SK-N-SH (cell line): Measurements from ENCODE around the gene CDKAL1. TPM values are rescaled to one million over a fixed set of nuclear protein-coding genes. Genes with fewer than 3 reads are reported as not detected.

Source experiments
- CTCF ChIA-PET: fragments of 300-600, 350-600 bp; formaldehyde crosslinking; extraction: SDS; loops from one replicate; lab custom pipeline; 2021; lab: Yijun Ruan, JAX
- POLR2A ChIA-PET: fragments of 350-600 bp; sonication (Branson Sonifier 250); formaldehyde crosslinking; extraction: SDS; loops from one replicate; lab custom pipeline; 2020; ENCODE audit warnings: antibody characterized with exemption, inconsistent platforms; lab: Yijun Ruan, JAX
- DNase-seq: peaks from one replicate; pipeline ENCODE4 v3.0.0; 2012
- H2AFZ ChIP-seq: fragments of 200-600 bp; sonication (generic); 2 replicates; pipeline ENCODE4 v1.8.1; 2016; ENCODE audit warnings: antibody characterized with exemption, mild to moderate bottlenecking, low read depth
- H3F3A ChIP-seq: fragments of 200-600 bp; sonication (generic); replicated peaks from 2 replicates; pipeline ENCODE3; 2016; ENCODE audit warnings: antibody characterized with exemption, mild to moderate bottlenecking; ENCODE audit not compliant: insufficient read depth
- H3K27ac ChIP-seq, 2 experiments: fragments of 200-500 bp in 1 of 2; fragments of 200-600 bp in 1 of 2; sonication (Bioruptor generic) in 1 of 2; sonication (generic), shearing (Covaris generic) in 1 of 2; 2 replicates each; pipeline versions ENCODE4 v1.5.1 to v1.6.1; 2014 to 2016; ENCODE audit warnings: low read depth in 2 of 2, inconsistent platforms in 1 of 2, low read length in 1 of 2, mild to moderate bottlenecking in 1 of 2, mixed read lengths in 1 of 2
- H3K27me3 ChIP-seq: fragments of 200-600 bp; sonication (generic), shearing (Covaris generic); 2 replicates; pipeline ENCODE4 v1.6.1; 2016; ENCODE audit warnings: mixed run types; ENCODE audit not compliant: insufficient read depth
- H3K36me3 ChIP-seq, 2 experiments: fragments of 200-500 bp in 1 of 2; fragments of 200-600 bp in 1 of 2; sonication (Bioruptor generic) in 1 of 2; sonication (generic) in 1 of 2; replicated peaks in 1 of 2; 2 replicates each; pipeline versions ENCODE3 to v1.5.1; 2014 to 2016; ENCODE audit warnings: low read length in 1 of 2, mild to moderate bottlenecking in 1 of 2; ENCODE audit not compliant: insufficient read depth in 2 of 2, control insufficient read depth in 1 of 2
- H3K4me1 ChIP-seq, 2 experiments: fragments of 200-500 bp in 1 of 2; fragments of 200-600 bp in 1 of 2; sonication (Bioruptor generic) in 1 of 2; sonication (generic), shearing (Covaris generic) in 1 of 2; 2 replicates each; pipeline versions ENCODE4 v1.5.1 to v1.6.1; 2014 to 2016; ENCODE audit warnings: low read depth in 1 of 2, low read length in 1 of 2, mixed run types in 1 of 2; ENCODE audit not compliant: insufficient read depth in 2 of 2, control insufficient read depth in 1 of 2
- H3K4me2 ChIP-seq: fragments of 200-600 bp; sonication (generic), shearing (Covaris generic); 2 replicates; pipeline ENCODE4 v1.6.1; 2017; ENCODE audit warnings: mixed run types
- H3K4me3 ChIP-seq, 2 experiments: fragments of 200-500 bp in 1 of 2; fragments of 200-600 bp in 1 of 2; sonication (Bioruptor generic) in 1 of 2; sonication (generic), shearing (Covaris generic) in 1 of 2; 2 replicates each; pipeline versions ENCODE4 v1.5.1 to v1.8.1; 2014 to 2016; ENCODE audit warnings: low read depth in 2 of 2, inconsistent platforms in 1 of 2, low read length in 1 of 2, mild to moderate bottlenecking in 1 of 2, mixed read lengths in 1 of 2, moderate library complexity in 1 of 2
- H3K79me2 ChIP-seq: fragments of 200-600 bp; sonication (generic); 2 replicates; pipeline ENCODE4 v1.8.1; 2017; ENCODE audit warnings: mild to moderate bottlenecking; ENCODE audit not compliant: insufficient read depth
- H3K9ac ChIP-seq: fragments of 200-600 bp; sonication (generic); 2 replicates; pipeline ENCODE4 v1.6.1; 2017; ENCODE audit warnings: mixed run types
- H3K9me2 ChIP-seq: fragments of 200-600 bp; sonication (generic); 2 replicates; pipeline ENCODE4 v1.6.1; 2017; ENCODE audit warnings: mixed run types
- H3K9me3 ChIP-seq: fragments of 200-600 bp; sonication (generic); 2 replicates; pipeline ENCODE4 v1.6.1; 2017; ENCODE audit warnings: mixed run types, mild to moderate bottlenecking, moderate library complexity
- H4K20me1 ChIP-seq: fragments of 200-600 bp; sonication (generic); 2 replicates; pipeline ENCODE4 v1.6.1; 2017; ENCODE audit warnings: mild to moderate bottlenecking, mixed run types; ENCODE audit not compliant: insufficient read depth
- CTCF ChIP-seq: fragments of 200-600 bp; sonication (generic); IDR thresholded peaks from 2 replicates; pipeline ENCODE4 v1.6.1; 2017; ENCODE audit warnings: antibody characterized with exemption, mild to moderate bottlenecking, moderate library complexity
- ELF1 ChIP-seq: IDR thresholded peaks from 2 replicates; pipeline ENCODE4 v1.4.0; 2012
- EP300 ChIP-seq, 2 experiments: IDR thresholded peaks; 2 replicates each; pipeline versions ENCODE4 v1.4.0 to v1.6.1; 2012; ENCODE audit warnings: borderline replicate concordance in 1 of 2, low read depth in 1 of 2, low read length in 1 of 2
- FOSL2 ChIP-seq: IDR thresholded peaks from 2 replicates; pipeline ENCODE4 v1.4.0; 2012; ENCODE audit warnings: low read depth, mild to moderate bottlenecking, moderate library complexity, borderline replicate concordance
- GATA2 ChIP-seq: sonication (generic); formaldehyde crosslinking; IDR thresholded peaks from 2 replicates; pipeline ENCODE4 v1.5.0; 2020; ENCODE audit warnings: mild to moderate bottlenecking, missing genetic modification reagents
- RCOR1 ChIP-seq: fragments of 150-350 bp; IDR thresholded peaks from 2 replicates; pipeline ENCODE4 v1.6.1; 2017; ENCODE audit warnings: antibody characterized with exemption, low read length
- RXRA ChIP-seq: IDR thresholded peaks from 2 replicates; pipeline ENCODE4 v1.4.0; 2012; ENCODE audit warnings: low read depth, mild to moderate bottlenecking, borderline replicate concordance
- SMC3 ChIP-seq: IDR thresholded peaks from 2 replicates; pipeline ENCODE4 v1.6.1; 2012; ENCODE audit warnings: low read depth, low read length, improper control_type of control experiment
- YY1 ChIP-seq: IDR thresholded peaks from 2 replicates; pipeline ENCODE4 v1.4.0; 2012; ENCODE audit warnings: low read depth, mild to moderate bottlenecking
- WGBS: methylation state at CpG from one replicate; pipeline ENCODE4 v1.1.6; 2017; ENCODE audit warnings: low lambda C conversion rate; 5-methylcytosine and 5-hydroxymethylcytosine counted together
- polyA plus RNA-seq, 3 experiments: library from polyadenylated mRNA; depleted of rRNA; stranded (reverse); fragments of >200 nt; gene quantifications; 2 replicates each; pipeline ENCODE4 v1.2.3, GENCODE V29; 2012
- TF ChIP-seq, protein P1 (sequence below): IDR thresholded peaks from 2 replicates; pipeline ENCODE4 v1.6.1; 2012; ENCODE audit warnings: mild to moderate bottlenecking, low read depth, low read length, moderate library complexity
- TF ChIP-seq, protein P2 (sequence below): fragments of 150-350 bp; IDR thresholded peaks from 2 replicates; pipeline ENCODE4 v1.6.1; 2016; ENCODE audit warnings: mild to moderate bottlenecking, low read depth, low read length

CDKAL1 gene
- polyA plus RNA-seq, 1 of the 3 experiments (the other 2 are of a cell fraction): 2.6 TPM

- no peaks in the 10 kb centered on the region for H4K20me1 ChIP-seq
- WGBS: 92% methylated on average over 3 of the region's 3 CpGs
- no peaks in the 10 kb centered on the region for H3F3A ChIP-seq
- no peaks in the 10 kb centered on the region for H3K79me2 ChIP-seq
- POLR2A ChIA-PET: no interaction called here
- CTCF ChIA-PET: no interaction called here
- H3K27me3 ChIP-seq: no peaks in the 10 kb centered on the region
- no peaks in the 10 kb centered on the region for H3K9me2 ChIP-seq
- H3K4me3 ChIP-seq: no peak overlapping the region
- TF ChIP-seq FOSL2: no peak
- no peak for TF ChIP-seq RXRA
- no peak for TF ChIP-seq RCOR1
- no peak for TF ChIP-seq SMC3
- TF ChIP-seq GATA2 (CRISPR knock-in tag): no peak
- TF ChIP-seq, protein P1, sequence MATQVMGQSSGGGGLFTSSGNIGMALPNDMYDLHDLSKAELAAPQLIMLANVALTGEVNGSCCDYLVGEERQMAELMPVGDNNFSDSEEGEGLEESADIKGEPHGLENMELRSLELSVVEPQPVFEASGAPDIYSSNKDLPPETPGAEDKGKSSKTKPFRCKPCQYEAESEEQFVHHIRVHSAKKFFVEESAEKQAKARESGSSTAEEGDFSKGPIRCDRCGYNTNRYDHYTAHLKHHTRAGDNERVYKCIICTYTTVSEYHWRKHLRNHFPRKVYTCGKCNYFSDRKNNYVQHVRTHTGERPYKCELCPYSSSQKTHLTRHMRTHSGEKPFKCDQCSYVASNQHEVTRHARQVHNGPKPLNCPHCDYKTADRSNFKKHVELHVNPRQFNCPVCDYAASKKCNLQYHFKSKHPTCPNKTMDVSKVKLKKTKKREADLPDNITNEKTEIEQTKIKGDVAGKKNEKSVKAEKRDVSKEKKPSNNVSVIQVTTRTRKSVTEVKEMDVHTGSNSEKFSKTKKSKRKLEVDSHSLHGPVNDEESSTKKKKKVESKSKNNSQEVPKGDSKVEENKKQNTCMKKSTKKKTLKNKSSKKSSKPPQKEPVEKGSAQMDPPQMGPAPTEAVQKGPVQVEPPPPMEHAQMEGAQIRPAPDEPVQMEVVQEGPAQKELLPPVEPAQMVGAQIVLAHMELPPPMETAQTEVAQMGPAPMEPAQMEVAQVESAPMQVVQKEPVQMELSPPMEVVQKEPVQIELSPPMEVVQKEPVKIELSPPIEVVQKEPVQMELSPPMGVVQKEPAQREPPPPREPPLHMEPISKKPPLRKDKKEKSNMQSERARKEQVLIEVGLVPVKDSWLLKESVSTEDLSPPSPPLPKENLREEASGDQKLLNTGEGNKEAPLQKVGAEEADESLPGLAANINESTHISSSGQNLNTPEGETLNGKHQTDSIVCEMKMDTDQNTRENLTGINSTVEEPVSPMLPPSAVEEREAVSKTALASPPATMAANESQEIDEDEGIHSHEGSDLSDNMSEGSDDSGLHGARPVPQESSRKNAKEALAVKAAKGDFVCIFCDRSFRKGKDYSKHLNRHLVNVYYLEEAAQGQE: no peak
- TF ChIP-seq, all 33 proteins: peak for 0
- Histone ChIP-seq H3K4me1 (peaks cover 4 to 9% of the 10 kb centered on the region in 2 experiments; a peak in 3 of 4 replicates), H3K9me3 (no peaks in the 10 kb centered on the region), H3K4me2 (no peak overlapping the region), H3K9ac (no peak overlapping the region), H3K36me3 (no peaks in the 10 kb centered on the region), H3K27ac (no peak overlapping the region), H2AFZ (no peak overlapping the region)
- DNase-seq: no peak
Measured at GRCh38 chr6:20684474-20684873, 150.2 kb downstream of the CDKAL1 start.

- H3K9ac ChIP-seq: no peak overlapping the region
- DNase-seq: no peak
- H3K79me2 ChIP-seq: no peaks in the 10 kb centered on the region
- H3K27ac ChIP-seq: no peak overlapping the region
- peaks cover 6 to 7% of the 10 kb centered on the region in 2 experiments; a peak in 2 of 4 replicates for H3K4me1 ChIP-seq
- ChIA-PET CTCF (no interaction called here), POLR2A (no interaction called here)
- H3K27me3 ChIP-seq: no peaks in the 10 kb centered on the region
- no peak overlapping the region for H2AFZ ChIP-seq
- H4K20me1 ChIP-seq: no peaks in the 10 kb centered on the region
- H3K9me2 ChIP-seq: no peaks in the 10 kb centered on the region
- WGBS: 90% methylated on average over 6 of the region's 6 CpGs
- TF ChIP-seq ELF1 (no peak), CTCF (no peak), RXRA (no peak), YY1 (no peak), EP300 (IDR thresholded peaks at IDR 0.05; ENCODE audit: borderline replicate concordance in 1 of 2, low read depth in 1 of 2, low read length in 1 of 2) (no peak)
- TF ChIP-seq, protein P2, sequence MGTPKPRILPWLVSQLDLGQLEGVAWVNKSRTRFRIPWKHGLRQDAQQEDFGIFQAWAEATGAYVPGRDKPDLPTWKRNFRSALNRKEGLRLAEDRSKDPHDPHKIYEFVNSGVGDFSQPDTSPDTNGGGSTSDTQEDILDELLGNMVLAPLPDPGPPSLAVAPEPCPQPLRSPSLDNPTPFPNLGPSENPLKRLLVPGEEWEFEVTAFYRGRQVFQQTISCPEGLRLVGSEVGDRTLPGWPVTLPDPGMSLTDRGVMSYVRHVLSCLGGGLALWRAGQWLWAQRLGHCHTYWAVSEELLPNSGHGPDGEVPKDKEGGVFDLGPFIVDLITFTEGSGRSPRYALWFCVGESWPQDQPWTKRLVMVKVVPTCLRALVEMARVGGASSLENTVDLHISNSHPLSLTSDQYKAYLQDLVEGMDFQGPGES: no peak
- H3K4me2 ChIP-seq: no peak overlapping the region
- H3K4me3 ChIP-seq: no peak overlapping the region
- no peaks in the 10 kb centered on the region for H3F3A ChIP-seq
- H3K9me3 ChIP-seq: no peaks in the 10 kb centered on the region
- H3K36me3 ChIP-seq: no peaks in the 10 kb centered on the region
Measured at GRCh38 chr6:20686142-20686541, 151.9 kb downstream of the CDKAL1 start.
